Measurements from ENCODE around the gene TMEM260. TPM values are rescaled to one million over a fixed set of nuclear protein-coding genes. Genes with fewer than 3 reads are reported as not detected.

TMEM260 gene
- polyA plus RNA-seq, 1 of the 3 experiments (the other 2 are of a cell fraction) = 5.4 TPM

DNA sequence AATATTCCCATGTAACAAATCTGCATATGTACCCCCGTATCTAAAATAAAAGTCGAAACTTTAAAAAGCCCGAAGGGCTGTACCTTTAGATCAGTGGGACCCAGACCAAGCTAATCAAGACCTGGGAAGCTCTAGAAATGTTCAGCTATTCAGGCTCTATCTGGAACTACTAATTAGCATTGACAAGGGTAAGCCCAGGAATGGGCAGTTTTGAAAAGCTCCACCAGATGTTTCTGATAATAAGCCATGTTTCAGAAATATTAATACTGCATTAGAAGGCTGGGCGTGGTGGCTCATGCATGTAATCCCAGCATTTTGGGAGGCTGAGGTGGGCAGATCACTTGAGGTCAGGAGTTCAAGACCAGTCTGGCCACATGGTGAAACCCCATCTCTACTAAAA lies 20.4 kb upstream of the TMEM260 start:
- no peak for DNase-seq
- CTCF ChIA-PET = interaction anchor here (0.9 kb wide), 1 partner anchor 630 kb away, joined by 3 read pairs; no protein-coding TSS in a partner anchor

GRCh38 chr14:56561606-56562005 lies 18.0 kb upstream of the TMEM260 start:
- no peaks in the 10 kb centered on the region for H3K9me2 ChIP-seq
- no peak overlapping the region for H3K4me3 ChIP-seq (ENCODE audit: low read depth in 2 of 2, low read length in 1 of 2)
- H4K20me1 ChIP-seq (ENCODE audit: insufficient read depth) = no peaks in the 10 kb centered on the region
- H3K4me1 ChIP-seq (ENCODE audit: control insufficient read depth in 1 of 2, insufficient read depth in 2 of 2, low read depth in 1 of 2, low read length in 1 of 2) = no peaks in the 10 kb centered on the region
- no peak for DNase-seq
- H3K27ac ChIP-seq (ENCODE audit: low read depth in 2 of 2, low read length in 1 of 2) = no peak overlapping the region
- H3K9me3 ChIP-seq = no peaks in the 10 kb centered on the region
- POLR2A ChIA-PET = no interaction called here
- no peaks in the 10 kb centered on the region for H3F3A ChIP-seq (replicated peaks; ENCODE audit: insufficient read depth)
- H3K4me2 ChIP-seq = no peak overlapping the region
- H2AFZ ChIP-seq (ENCODE audit: low read depth) = no peak overlapping the region
- CTCF ChIA-PET = interaction anchor here (1.0 to 1.3 kb wide), 2 partner anchors 18 to 26 kb away, joined by 4 to 5 read pairs; partner anchors contain the start of gene TMEM260
- no peak for TF ChIP-seq FOXJ3 (CRISPR knock-in tag; IDR thresholded peaks at IDR 0.05)
- no peak for TF ChIP-seq RXRA (IDR thresholded peaks at IDR 0.05; ENCODE audit: borderline replicate concordance, low read depth)
- no peak for TF ChIP-seq GATA2 (CRISPR knock-in tag; IDR thresholded peaks at IDR 0.05)
- TF ChIP-seq, protein P1, sequence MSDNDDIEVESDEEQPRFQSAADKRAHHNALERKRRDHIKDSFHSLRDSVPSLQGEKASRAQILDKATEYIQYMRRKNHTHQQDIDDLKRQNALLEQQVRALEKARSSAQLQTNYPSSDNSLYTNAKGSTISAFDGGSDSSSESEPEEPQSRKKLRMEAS (IDR thresholded peaks at IDR 0.05; ENCODE audit: low read depth) = no peak
- no peak for TF ChIP-seq FOSL2 (IDR thresholded peaks at IDR 0.05; ENCODE audit: borderline replicate concordance, low read depth)
- TF ChIP-seq, protein P2, sequence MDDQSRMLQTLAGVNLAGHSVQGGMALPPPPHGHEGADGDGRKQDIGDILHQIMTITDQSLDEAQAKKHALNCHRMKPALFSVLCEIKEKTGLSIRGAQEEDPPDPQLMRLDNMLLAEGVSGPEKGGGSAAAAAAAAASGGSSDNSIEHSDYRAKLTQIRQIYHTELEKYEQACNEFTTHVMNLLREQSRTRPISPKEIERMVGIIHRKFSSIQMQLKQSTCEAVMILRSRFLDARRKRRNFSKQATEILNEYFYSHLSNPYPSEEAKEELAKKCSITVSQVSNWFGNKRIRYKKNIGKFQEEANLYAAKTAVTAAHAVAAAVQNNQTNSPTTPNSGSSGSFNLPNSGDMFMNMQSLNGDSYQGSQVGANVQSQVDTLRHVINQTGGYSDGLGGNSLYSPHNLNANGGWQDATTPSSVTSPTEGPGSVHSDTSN (IDR thresholded peaks at IDR 0.05) = no peak
- TF ChIP-seq ELF1 (IDR thresholded peaks at IDR 0.05) = no peak
- H3K36me3 ChIP-seq (replicated peaks in 1 of 2; ENCODE audit: control insufficient read depth in 1 of 2, insufficient read depth in 2 of 2, low read length in 1 of 2) = no peaks in the 10 kb centered on the region
- no peak overlapping the region for H3K9ac ChIP-seq
- peaks cover 13% of the 10 kb centered on the region; the same call in 1 of the 2 replicates for H3K27me3 ChIP-seq (ENCODE audit: insufficient read depth)
- WGBS (ENCODE audit: low lambda C conversion rate) = 5% methylated on average over 2 of the region's 2 CpGs
- no peaks in the 10 kb centered on the region for H3K79me2 ChIP-seq (ENCODE audit: insufficient read depth)

More for the DNA sequence above, 20.4 kb upstream of the TMEM260 start:
- WGBS (ENCODE audit: low lambda C conversion rate) = 5% methylated on average over 4 of the region's 4 CpGs
- Histone ChIP-seq H3K9me3 (no peaks in the 10 kb centered on the region), H3K27ac (ENCODE audit: low read depth in 2 of 2, low read length in 1 of 2) (no peak overlapping the region), H3K4me3 (ENCODE audit: low read depth in 2 of 2, low read length in 1 of 2) (no peak overlapping the region), H3K27me3 (ENCODE audit: insufficient read depth) (peaks cover 11% of the 10 kb centered on the region; the same call in 1 of the 2 replicates), H2AFZ (ENCODE audit: low read depth) (no peak overlapping the region), H3K4me1 (ENCODE audit: control insufficient read depth in 1 of 2, insufficient read depth in 2 of 2, low read depth in 1 of 2, low read length in 1 of 2) (no peaks in the 10 kb centered on the region), H3K79me2 (ENCODE audit: insufficient read depth) (no peaks in the 10 kb centered on the region), H4K20me1 (ENCODE audit: insufficient read depth) (no peaks in the 10 kb centered on the region), H3K4me2 (no peak overlapping the region), H3K9ac (no peak overlapping the region), H3K9me2 (no peaks in the 10 kb centered on the region), H3K36me3 (replicated peaks in 1 of 2; ENCODE audit: control insufficient read depth in 1 of 2, insufficient read depth in 2 of 2, low read length in 1 of 2) (no peaks in the 10 kb centered on the region), H3F3A (replicated peaks; ENCODE audit: insufficient read depth) (no peaks in the 10 kb centered on the region)
- no peak for TF ChIP-seq SIN3A (IDR thresholded peaks at IDR 0.05; ENCODE audit: borderline replicate concordance, low read depth, low read length)
- no peak for TF ChIP-seq GABPA (IDR thresholded peaks at IDR 0.05; ENCODE audit: low read depth)
- TF ChIP-seq GATA2 (CRISPR knock-in tag; IDR thresholded peaks at IDR 0.05) = no peak
- TF ChIP-seq MXI1 (IDR thresholded peaks at IDR 0.05; ENCODE audit: low read depth, low read length) = no peak
- TF ChIP-seq, protein P3, sequence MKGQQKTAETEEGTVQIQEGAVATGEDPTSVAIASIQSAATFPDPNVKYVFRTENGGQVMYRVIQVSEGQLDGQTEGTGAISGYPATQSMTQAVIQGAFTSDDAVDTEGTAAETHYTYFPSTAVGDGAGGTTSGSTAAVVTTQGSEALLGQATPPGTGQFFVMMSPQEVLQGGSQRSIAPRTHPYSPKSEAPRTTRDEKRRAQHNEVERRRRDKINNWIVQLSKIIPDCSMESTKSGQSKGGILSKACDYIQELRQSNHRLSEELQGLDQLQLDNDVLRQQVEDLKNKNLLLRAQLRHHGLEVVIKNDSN (IDR thresholded peaks at IDR 0.05; ENCODE audit: borderline replicate concordance, low read depth) = no peak
- TF ChIP-seq FOSL2 (IDR thresholded peaks at IDR 0.05; ENCODE audit: borderline replicate concordance, low read depth) = no peak
- no peak for TF ChIP-seq JUND (IDR thresholded peaks at IDR 0.05)
- TF ChIP-seq POLR2AphosphoS5 (IDR thresholded peaks at IDR 0.05; ENCODE audit: low read depth, low read length) = no peak
- TF ChIP-seq, protein P4, sequence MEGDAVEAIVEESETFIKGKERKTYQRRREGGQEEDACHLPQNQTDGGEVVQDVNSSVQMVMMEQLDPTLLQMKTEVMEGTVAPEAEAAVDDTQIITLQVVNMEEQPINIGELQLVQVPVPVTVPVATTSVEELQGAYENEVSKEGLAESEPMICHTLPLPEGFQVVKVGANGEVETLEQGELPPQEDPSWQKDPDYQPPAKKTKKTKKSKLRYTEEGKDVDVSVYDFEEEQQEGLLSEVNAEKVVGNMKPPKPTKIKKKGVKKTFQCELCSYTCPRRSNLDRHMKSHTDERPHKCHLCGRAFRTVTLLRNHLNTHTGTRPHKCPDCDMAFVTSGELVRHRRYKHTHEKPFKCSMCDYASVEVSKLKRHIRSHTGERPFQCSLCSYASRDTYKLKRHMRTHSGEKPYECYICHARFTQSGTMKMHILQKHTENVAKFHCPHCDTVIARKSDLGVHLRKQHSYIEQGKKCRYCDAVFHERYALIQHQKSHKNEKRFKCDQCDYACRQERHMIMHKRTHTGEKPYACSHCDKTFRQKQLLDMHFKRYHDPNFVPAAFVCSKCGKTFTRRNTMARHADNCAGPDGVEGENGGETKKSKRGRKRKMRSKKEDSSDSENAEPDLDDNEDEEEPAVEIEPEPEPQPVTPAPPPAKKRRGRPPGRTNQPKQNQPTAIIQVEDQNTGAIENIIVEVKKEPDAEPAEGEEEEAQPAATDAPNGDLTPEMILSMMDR (IDR thresholded peaks at IDR 0.05) = no peak
- TF ChIP-seq NRF1 (IDR thresholded peaks at IDR 0.05; ENCODE audit: low read depth, low read length) = no peak
- TF ChIP-seq, protein P5, sequence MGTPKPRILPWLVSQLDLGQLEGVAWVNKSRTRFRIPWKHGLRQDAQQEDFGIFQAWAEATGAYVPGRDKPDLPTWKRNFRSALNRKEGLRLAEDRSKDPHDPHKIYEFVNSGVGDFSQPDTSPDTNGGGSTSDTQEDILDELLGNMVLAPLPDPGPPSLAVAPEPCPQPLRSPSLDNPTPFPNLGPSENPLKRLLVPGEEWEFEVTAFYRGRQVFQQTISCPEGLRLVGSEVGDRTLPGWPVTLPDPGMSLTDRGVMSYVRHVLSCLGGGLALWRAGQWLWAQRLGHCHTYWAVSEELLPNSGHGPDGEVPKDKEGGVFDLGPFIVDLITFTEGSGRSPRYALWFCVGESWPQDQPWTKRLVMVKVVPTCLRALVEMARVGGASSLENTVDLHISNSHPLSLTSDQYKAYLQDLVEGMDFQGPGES (IDR thresholded peaks at IDR 0.05; ENCODE audit: low read depth, low read length) = no peak
- TF ChIP-seq RFX5 (IDR thresholded peaks at IDR 0.05; ENCODE audit: low read length) = no peak
- TF ChIP-seq FOXJ3 (CRISPR knock-in tag; IDR thresholded peaks at IDR 0.05) = no peak
- TF ChIP-seq NFIC (IDR thresholded peaks at IDR 0.05; ENCODE audit: borderline replicate concordance) = no peak
- TF ChIP-seq EZH2phosphoT487 (IDR thresholded peaks at IDR 0.05; ENCODE audit: borderline replicate concordance, low read depth) = no peak
- no peak for TF ChIP-seq TCF12 (IDR thresholded peaks at IDR 0.05)
- POLR2A ChIA-PET = no interaction called here
